ENCODE results near the gene IKZF4. TPM values are rescaled to one million over a fixed set of nuclear protein-coding genes. Genes with fewer than 3 reads are reported as not detected.
A peak's percentile ranks its signal among the peaks of the same experiment; 100 is the strongest.

IKZF4 gene
- total RNA-seq, 1 experiment from 2014 or later: 1.4 TPM

DNA sequence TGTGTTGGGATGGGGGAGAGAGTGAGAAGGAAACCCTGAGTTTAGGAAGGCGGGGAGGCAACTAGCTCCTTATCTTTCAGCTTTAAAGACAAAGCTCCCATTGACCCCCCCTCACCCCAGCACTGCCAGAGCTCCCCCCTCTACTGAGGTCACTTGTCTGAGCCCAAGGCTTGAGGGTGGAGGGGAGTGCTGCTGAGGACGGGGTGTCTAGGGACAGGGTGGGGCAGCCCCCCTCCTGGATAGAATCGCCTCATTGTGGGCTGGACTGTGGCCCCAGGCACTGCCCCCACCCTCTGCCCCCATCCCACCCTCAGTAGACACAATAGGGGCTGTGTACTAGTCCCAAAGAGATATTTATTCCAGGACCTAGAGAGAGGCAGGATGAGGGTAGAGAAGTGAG is 62.1 kb downstream of the IKZF4 start:
- DNase-seq (ENCODE audit: low spot score): no peak

DNA sequence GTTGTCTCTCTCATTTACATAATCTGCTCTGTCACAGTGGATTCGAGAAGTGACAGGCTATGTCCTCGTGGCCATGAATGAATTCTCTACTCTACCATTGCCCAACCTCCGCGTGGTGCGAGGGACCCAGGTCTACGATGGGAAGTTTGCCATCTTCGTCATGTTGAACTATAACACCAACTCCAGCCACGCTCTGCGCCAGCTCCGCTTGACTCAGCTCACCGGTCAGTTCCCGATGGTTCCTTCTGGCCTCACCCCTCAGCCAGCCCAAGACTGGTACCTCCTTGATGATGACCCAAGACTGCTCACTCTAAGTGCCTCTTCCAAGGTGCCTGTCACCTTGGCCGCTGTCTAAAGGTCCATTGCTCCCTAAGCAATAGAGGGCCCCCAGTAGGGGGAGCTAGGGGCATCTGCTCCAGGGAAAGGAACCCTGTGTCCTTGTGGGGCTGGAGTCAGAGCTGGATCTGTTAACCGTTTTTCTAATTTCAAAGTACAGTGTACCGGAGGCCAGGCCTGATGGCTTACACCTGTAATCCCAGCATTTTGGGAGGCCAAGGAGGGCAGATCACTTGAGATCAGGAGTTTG is 64.2 kb downstream of the IKZF4 start:
- no peak for DNase-seq (ENCODE audit: low spot score)

DNA sequence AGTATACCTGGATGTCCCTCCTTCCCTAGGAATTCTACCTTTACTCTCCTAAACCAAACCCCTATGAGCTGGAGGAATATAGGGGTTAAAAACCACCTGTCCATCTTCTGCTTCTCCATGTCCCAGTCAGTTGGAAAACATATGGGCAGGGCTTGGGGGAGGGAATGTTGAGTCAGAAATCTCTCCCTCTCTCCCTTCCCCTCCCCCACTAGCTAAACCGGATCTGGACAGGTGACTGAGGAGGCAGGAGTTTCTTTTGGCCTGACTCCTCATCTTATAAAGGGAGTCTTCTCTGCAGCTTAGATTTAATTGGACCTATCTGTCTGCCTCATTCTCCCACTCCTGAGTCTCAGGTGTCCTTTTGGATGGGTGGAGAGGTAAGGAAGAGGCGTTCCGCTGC is 65.3 kb downstream of the IKZF4 start:
- DNase-seq (ENCODE audit: low spot score): no peak

DNA sequence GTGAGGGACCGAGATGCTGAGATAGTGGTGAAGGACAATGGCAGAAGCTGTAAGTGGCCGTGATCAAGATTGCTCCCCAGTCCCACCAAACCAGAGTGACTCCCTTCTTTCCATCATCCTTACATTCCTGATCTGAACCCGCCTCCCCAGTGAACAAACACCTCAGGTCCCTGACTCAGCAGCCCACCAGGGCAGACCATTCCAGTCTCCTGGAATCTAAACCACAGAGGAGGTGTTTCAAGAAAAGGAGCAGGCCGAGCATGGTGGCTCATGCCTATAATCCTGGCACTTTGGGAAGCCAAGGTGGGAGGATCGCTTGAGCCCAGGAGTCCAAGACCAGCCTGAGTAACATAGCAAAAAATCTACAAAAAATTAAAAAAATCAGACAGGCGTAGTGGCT is 65.8 kb downstream of the IKZF4 start:
- DNase-seq (ENCODE audit: low spot score): no peak

DNA sequence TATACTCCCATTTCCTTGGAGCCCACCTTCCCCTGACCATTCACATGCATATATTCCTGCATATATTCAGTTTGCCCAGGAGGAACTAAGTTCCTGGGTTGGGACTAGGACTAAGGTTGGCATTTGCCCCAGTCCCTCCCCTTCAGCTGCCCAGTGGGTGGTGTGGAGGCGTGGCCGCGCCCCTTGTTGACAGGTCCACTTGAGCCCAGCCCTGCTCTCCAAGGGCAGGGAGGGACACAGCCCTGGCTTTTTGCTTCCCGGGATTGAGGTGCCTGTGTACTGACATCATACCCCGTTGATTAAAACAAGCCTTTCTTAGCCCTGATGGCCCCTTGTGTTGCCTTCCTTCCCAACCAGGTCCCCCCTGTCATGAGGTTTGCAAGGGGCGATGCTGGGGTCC is 66.4 kb downstream of the IKZF4 start:
- peak; percentile 27 for DNase-seq (ENCODE audit: low spot score)

Other genes with a start within 250 kb of the IKZF4 start
- 227 and 308 TPM in 2 replicates for gene SARNP, start 203.3 kb upstream of the IKZF4 start, total RNA-seq (2014; rRNA removed; shearing (Covaris generic))
- gene ORMDL2, start 203.0 kb upstream of the IKZF4 start, total RNA-seq (2014; rRNA removed; shearing (Covaris generic)): 9.0 and 16.7 TPM in 2 replicates
- gene DNAJC14, start 191.5 kb upstream of the IKZF4 start, total RNA-seq (2014; rRNA removed; shearing (Covaris generic)): 41.7 and 50.5 TPM in 2 replicates
- 4.2 and 5.2 TPM in 2 replicates for gene MMP19, start 178.1 kb upstream of the IKZF4 start, total RNA-seq (2014; rRNA removed; shearing (Covaris generic))
- 37.0 and 52.5 TPM in 2 replicates for gene PYM1, start 93.1 kb upstream of the IKZF4 start, total RNA-seq (2014; rRNA removed; shearing (Covaris generic))
- 33.4 and 42.9 TPM in 2 replicates for gene DGKA, start 89.9 kb upstream of the IKZF4 start, total RNA-seq (2014; rRNA removed; shearing (Covaris generic))
- 1.1 and 2.0 TPM in 2 replicates for gene PMEL, start 55.0 kb upstream of the IKZF4 start, total RNA-seq (2014; rRNA removed; shearing (Covaris generic))
- gene CDK2, start 54.2 kb upstream of the IKZF4 start, total RNA-seq (2014; rRNA removed; shearing (Covaris generic)): 91.6 and 100 TPM in 2 replicates
- gene RAB5B, start 47.0 kb upstream of the IKZF4 start, total RNA-seq (2014; rRNA removed; shearing (Covaris generic)): 47.8 and 50.1 TPM in 2 replicates
- 8.9 and 14.4 TPM in 2 replicates for gene SUOX, start 23.8 kb upstream of the IKZF4 start, total RNA-seq (2014; rRNA removed; shearing (Covaris generic))
- 358 and 1,165 TPM in 2 replicates for gene RPS26, start 20.9 kb downstream of the IKZF4 start, total RNA-seq (2014; rRNA removed; shearing (Covaris generic))
- 0.64 and 2.4 TPM in 2 replicates for gene ERBB3, start 59.1 kb downstream of the IKZF4 start, total RNA-seq (2014; rRNA removed; shearing (Covaris generic))
- 246 and 349 TPM in 2 replicates for gene PA2G4, start 83.5 kb downstream of the IKZF4 start, total RNA-seq (2014; rRNA removed; shearing (Covaris generic))
- gene RPL41, start 95.6 kb downstream of the IKZF4 start, total RNA-seq (2014; rRNA removed; shearing (Covaris generic)): 1,898 and 3,438 TPM in 2 replicates
- gene ZC3H10, start 97.2 kb downstream of the IKZF4 start, total RNA-seq (2014; rRNA removed; shearing (Covaris generic)): 1.8 and 2.9 TPM in 2 replicates
- 119 and 164 TPM in 2 replicates for gene ESYT1, start 107.2 kb downstream of the IKZF4 start, total RNA-seq (2014; rRNA removed; shearing (Covaris generic))
- gene MYL6B, start 131.5 kb downstream of the IKZF4 start, total RNA-seq (2014; rRNA removed; shearing (Covaris generic)): 76.0 and 139 TPM in 2 replicates
- 2,063 and 2,222 TPM in 2 replicates for gene MYL6, start 137.3 kb downstream of the IKZF4 start, total RNA-seq (2014; rRNA removed; shearing (Covaris generic))
- gene SMARCC2, start 168.4 kb downstream of the IKZF4 start, total RNA-seq (2014; rRNA removed; shearing (Covaris generic)): 27.4 and 27.9 TPM in 2 replicates
- gene RNF41, start 200.9 kb downstream of the IKZF4 start, total RNA-seq (2014; rRNA removed; shearing (Covaris generic)): 51.8 and 52.9 TPM in 2 replicates
- 60.9 and 65.0 TPM in 2 replicates for gene NABP2, start 203.3 kb downstream of the IKZF4 start, total RNA-seq (2014; rRNA removed; shearing (Covaris generic))
- gene SLC39A5, start 209.0 kb downstream of the IKZF4 start, total RNA-seq (2014; rRNA removed; shearing (Covaris generic)): not detected in 2 replicates
- gene ANKRD52, start 237.3 kb downstream of the IKZF4 start, total RNA-seq (2014; rRNA removed; shearing (Covaris generic)): 33.4 and 34.0 TPM in 2 replicates
- 21.5 and 34.6 TPM in 2 replicates for gene COQ10A, start 245.9 kb downstream of the IKZF4 start, total RNA-seq (2014; rRNA removed; shearing (Covaris generic))